Activated T-cell treated with anti-CD3 and anti-CD28 coated beads, Interleukin-2, amount 50 U/mL, for 48 hours (primary cell): ENCODE results near the gene GDAP2.
"Not testable (repeated sequence)": the region's sequence is repeated elsewhere in the genome, so short reads cannot be mapped to it uniquely, and the experiment has no call there.

Experiments
- DNase-seq, 2 experiments: peaks; one replicate each; pipeline ENCODE4 v3.0.0-alpha.2; 2020

GDAP2 gene

DNA sequence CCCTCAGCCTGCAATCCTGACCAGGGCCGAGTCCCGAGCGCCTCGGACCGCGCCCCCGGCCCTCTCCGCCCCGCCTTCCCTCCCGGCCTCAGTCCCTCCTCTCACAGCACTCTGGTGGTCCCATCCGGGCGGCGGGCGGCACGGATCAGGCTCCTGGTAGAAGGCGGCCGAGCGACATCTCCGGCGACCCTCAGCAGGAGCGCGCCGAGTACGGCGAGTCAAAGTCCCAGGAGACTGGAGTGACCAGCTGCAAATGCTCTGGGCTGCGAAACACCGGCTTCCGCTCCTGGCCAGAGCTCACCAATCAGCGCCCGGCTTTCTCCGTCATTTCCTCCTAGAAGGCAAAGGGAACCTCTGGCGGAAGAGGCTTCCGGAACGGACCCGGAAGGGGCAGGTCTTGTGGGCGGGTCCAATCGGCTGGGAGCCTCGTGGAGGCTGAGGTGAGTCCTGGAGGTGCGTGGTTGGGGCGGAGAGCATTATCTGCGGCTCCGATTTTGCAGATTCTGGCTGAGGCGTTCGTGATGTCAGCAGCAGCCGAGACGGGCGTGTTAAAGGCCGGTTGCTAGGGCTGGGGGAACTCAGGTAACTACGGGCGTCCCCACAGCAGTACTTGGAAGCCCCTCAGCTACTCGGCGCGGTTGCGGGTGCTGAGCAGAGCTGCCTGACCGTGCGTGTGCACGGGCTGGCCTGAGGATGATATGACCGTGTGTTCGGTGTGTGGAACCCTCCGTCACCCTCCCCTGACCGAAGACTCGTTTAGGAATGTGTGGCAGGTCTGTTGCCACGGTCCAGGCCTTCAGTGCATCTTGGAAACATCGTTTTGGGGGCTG is at the start of gene GDAP2, which contains the start of gene WDR3:
TSS of gene GDAP2 (minus strand) at position 279 of the 830 bp plus-strand sequence. CDS start 9,264 bp downstream, outside the sequence.
TSS of gene WDR3 (plus strand) at position 397 of the 830 bp plus-strand sequence. CDS start 3,581 bp downstream, outside the sequence.
- peak; percentile 95 to 96 for DNase-seq

DNA sequence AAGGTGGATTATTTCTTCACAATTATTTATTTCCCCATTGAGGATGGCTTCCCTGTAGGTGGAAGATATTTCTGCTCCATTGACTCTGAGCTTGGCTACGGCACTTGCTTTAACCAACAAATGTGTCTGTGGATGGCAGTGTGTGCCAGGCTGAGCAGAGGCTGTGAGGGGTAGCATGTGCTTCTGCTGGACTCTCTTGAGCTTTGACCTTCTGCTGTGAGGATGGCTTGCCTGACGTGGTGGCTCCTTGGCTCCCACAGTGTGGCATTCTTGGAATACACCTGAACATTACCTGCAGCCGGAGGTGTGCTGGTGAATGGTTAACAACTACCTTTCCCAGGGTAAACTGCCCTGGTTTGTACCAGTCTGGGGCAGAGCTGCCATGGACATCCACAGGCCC is 47.0 kb upstream of the GDAP2 start:
- DNase-seq, result no peak

DNA sequence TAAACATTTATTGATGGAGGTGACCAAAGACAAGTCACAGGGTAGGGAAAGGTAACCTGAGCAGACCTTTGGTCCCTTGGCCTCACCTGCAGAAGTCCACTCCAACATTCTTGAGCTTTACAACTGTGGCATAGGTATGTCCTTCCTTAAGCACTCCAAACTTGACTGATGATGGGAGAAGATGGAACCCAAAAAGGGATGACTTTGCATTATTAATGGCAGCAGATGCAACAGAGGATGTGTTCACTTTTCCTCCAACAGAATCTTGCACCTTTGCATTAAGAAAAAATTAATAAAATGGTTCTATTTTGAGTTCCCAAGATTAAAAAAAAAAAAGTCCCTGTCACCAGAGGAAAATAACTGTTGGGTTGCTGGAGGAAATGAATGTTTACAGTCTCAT is 42.4 kb upstream of the GDAP2 start:
- DNase-seq, result no peak

DNA sequence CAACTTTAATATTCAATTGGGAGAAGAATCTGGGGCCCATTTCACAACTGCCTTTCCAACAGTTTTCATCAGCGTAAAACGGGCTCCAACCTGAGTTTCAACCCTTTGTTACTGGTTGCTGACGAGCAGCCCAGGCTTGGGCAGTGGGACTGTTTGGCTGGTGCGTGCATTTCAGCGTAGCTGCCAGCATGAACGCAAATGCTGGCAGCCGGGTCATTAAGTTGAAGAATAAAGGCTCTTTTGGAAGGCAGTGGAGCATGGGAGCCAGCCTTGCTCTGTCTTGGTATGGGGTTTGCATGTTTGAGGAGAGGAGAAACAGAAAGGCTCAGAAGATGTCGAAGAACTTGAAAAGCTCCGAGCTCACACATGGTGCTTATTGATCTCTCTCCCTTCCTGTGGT is 40.8 kb upstream of the GDAP2 start:
- DNase-seq, result no peak

GRCh38 chr1:117967881-117968280 is 38.5 kb upstream of the GDAP2 start:
- DNase-seq, result no peak

- DNase-seq, result no peak
These were observed 38.1 kb upstream of the GDAP2 start for GRCh38 chr1:117967477-117967876.

- no peak for DNase-seq
These were observed 35.0 kb upstream of the GDAP2 start for GRCh38 chr1:117964290-117965038.

- no peak for DNase-seq
These were observed 29.9 kb upstream of the GDAP2 start for GRCh38 chr1:117959364-117959763.

GRCh38 chr1:117952386-117952785 is 23.0 kb upstream of the GDAP2 start:
- DNase-seq, result no peak

DNA sequence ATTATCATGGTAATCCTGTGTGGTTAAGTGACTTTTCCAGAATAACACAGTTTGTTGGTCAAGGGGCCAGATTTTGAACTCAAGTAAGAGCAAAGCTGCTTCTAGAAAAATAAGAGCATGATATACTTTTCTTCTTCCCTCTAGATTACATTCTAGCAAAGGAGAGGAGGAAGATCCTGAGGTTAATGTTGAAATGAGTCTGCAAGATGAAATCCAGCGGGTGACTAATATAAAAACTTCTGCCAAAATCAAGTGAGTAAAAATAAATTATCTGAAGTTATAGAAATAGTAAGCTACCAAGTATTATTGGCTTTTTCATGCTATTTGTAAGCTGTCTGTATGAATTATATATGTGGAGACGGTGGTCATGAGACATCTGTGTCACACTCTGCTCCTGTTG is 12.9 kb upstream of the GDAP2 start:
- no peak for DNase-seq

GRCh38 chr1:117933769-117934168 is 4.3 kb upstream of the GDAP2 start:
- DNase-seq, result no peak

GRCh38 chr1:117932576-117932975 is 3.2 kb upstream of the GDAP2 start:
- no peak for DNase-seq

GRCh38 chr1:117930484-117930883 is 1.1 kb upstream of the GDAP2 start:
- DNase-seq, result no peak

DNA sequence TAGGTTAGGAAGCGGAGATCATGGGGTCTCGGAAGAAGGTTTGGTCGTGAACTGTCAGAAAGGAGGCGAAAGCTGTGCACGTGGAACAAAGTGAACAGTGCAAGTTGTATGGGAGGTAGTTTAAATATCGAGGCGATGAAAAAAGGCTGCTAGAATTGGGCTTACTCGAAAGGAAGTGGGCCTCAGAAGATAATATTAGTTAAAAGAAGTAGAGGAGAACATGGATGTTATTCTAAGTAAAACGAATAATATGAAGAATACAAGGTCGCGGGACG is 689 bp upstream of the GDAP2 start:
- no peak for DNase-seq

GRCh38 chr1:117928881-117929342 is 509 bp downstream of the GDAP2 start:
- no peak for DNase-seq

- DNase-seq, result no peak
These were observed 3.4 kb downstream of the GDAP2 start for GRCh38 chr1:117925981-117926380.

DNA sequence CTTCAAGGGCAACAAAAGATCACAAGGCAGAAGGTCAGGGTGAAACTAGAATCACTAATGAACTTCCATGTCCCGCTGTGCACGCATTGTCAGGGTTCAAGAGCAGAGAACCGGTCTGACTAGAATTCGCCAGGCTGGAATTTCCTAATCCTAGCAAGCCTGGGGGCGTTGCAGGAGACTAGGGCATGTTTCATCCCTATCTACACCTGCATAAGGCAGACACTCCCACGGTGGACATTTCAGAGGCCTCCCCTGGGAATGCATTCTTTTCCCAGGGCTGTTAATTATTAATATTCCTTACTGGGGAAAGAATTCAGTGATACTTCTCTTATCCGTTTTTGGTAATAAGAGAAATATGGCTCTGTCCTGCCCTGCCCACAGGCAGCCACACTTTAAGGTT is 6.7 kb downstream of the GDAP2 start:
- not testable (repeated sequence) for DNase-seq

GRCh38 chr1:117921991-117922390 is 7.4 kb downstream of the GDAP2 start:
- no peak for DNase-seq

- DNase-seq, result no peak
These were observed 10.0 kb downstream of the GDAP2 start for GRCh38 chr1:117919376-117919775.

GRCh38 chr1:117911051-117911450 is 18.4 kb downstream of the GDAP2 start:
- DNase-seq, result no peak

DNA sequence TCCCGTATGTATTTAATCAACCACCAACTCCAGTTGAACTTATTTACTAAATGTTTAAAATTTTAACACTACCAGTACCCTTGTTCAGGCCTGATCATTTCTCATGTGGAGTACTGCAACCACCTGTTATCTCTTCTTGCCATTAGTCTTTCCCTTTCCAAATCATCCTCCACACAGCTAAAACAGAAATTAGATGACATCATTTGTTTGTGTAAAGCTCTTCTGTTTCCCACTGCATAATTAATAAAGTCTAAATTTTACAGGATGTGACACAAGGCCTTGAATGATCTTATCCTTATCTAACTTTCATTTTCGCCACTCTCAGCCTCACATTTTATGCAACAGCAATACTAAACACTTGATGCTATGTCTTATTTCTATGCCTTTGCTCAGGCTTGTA is 24.4 kb downstream of the GDAP2 start:
- DNase-seq, result no peak

DNA sequence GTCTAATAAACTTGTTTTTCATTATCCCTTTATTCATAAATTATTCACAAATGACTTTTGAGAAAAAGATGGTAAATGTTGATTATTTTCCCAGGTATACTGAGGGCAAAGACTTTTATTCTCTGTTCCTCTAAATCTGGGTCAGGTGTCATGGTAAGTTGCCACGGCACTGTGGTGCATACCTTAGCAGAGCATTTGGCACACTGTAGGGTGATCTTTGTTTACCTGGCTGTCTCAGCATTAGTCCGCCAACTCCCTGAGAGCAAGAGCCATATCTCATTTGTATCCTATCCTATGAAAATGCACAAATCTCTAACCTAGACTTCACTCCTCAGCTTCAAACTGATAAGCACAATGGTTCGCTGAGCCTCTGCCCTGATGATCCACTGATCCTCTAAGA is 24.9 kb downstream of the GDAP2 start:
- no peak for DNase-seq

DNA sequence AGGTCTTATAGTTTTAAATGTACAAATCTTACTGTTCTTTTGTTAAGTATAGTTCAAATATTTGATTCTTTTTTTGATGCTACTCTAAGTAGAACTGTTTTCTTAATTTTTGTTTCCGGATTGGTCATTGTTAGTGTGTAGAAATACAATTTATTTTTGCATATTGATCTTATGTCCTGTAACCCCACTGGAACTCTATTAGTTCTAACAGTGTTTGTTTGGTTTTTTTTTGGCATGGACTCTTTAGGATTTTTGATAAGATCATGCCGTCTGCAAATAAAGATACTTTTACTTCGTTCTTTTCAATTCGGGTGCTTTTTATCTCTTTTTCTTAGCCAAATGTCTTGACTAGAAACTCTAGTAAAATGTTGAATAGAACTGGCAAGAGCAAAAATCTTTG is 26.5 kb downstream of the GDAP2 start:
- no peak for DNase-seq

GRCh38 chr1:117899801-117900200 is 29.6 kb downstream of the GDAP2 start:
- no peak for DNase-seq
